T-helper 1 cell treated with Interleukin-12 subunit alpha and Interleukin-12 subunit beta and Interleukin-4 antibody, amounts not matched to agents 30 ng/mL and 1 ng/mL, for 36 hours (primary cell): ENCODE results near the gene MBD3L3. TPM values are rescaled to one million over a fixed set of nuclear protein-coding genes. Genes with fewer than 3 reads are reported as not detected.

ENCODE experiments used
- total RNA-seq: library from RNA; stranded (reverse); gene quantifications from 2 replicates; pipeline ENCODE4 v1.2.3, GENCODE V29; 2022

Gene MBD3L3
- total RNA-seq, 1 donor from 2014 or later: not detected

Other genes with a start within 250 kb of the MBD3L3 start
- gene ADGRE1, start 171.1 kb downstream of the MBD3L3 start, total RNA-seq: 15.0 and 15.2 TPM in 2 replicates
- gene MBD3L2B, start 37.2 kb downstream of the MBD3L3 start, total RNA-seq: not detected in 2 replicates
- not detected in 2 replicates for gene MBD3L5, start 28.1 kb downstream of the MBD3L3 start, total RNA-seq
- gene MBD3L4, start 18.5 kb downstream of the MBD3L3 start, total RNA-seq: not detected in 2 replicates
- gene MBD3L2, start 9.4 kb downstream of the MBD3L3 start, total RNA-seq: not detected in 2 replicates
- 17.9 and 19.1 TPM in 2 replicates for gene ZNF557, start 11.0 kb upstream of the MBD3L3 start, total RNA-seq
- 0.51 and 0.81 TPM in 2 replicates for gene INSR, start 235.7 kb upstream of the MBD3L3 start, total RNA-seq